Spleen (tissue), 11 donors: ENCODE results near the gene SAYSD1. TPM values are rescaled to one million over a fixed set of nuclear protein-coding genes. Genes with fewer than 3 reads are reported as not detected.

Experiments used
- DNase-seq: peaks from one replicate; pipeline ENCODE4 v3.0.0-alpha.2; 2020
- H3K27ac ChIP-seq, 8 donors: fragments of 200-600 bp; sonication (generic) in 7 of 8; 1 replicate in 4 of 8; 2 replicates in 4 of 8; pipeline versions ENCODE4 v1.5.0 to v1.8.0; 2016 to 2021; ENCODE audit warnings: inconsistent platforms in 4 of 8, mild to moderate bottlenecking in 4 of 8, moderate library complexity in 1 of 8
- H3K27me3 ChIP-seq, 7 donors: fragments of 200-600 bp; sonication (generic) in 6 of 7; replicated peaks in 1 of 7; 1 replicate in 4 of 7; 2 replicates in 3 of 7; pipeline versions ENCODE4 v1.5.0 to v1.8.0; 2016 to 2021; ENCODE audit warnings: inconsistent platforms in 3 of 7, mild to moderate bottlenecking in 1 of 7
- H3K36me3 ChIP-seq, 6 donors: fragments of 200-600 bp; sonication (generic) in 5 of 6; 1 replicate in 4 of 6; 2 replicates in 2 of 6; pipeline versions ENCODE4 v1.5.0 to v1.8.0; 2016 to 2021; ENCODE audit warnings: inconsistent platforms in 2 of 6
- H3K4me1 ChIP-seq, 6 donors: fragments of 200-600 bp; sonication (generic) in 5 of 6; 1 replicate in 3 of 6; 2 replicates in 3 of 6; pipeline versions ENCODE4 v1.5.0 to v1.8.0; 2016 to 2021; ENCODE audit warnings: inconsistent platforms in 3 of 6
- H3K4me3 ChIP-seq, 8 donors: fragments of 200-600 bp; sonication (generic) in 7 of 8; 1 replicate in 4 of 8; 2 replicates in 4 of 8; pipeline versions ENCODE4 v1.5.0 to v1.8.0; 2016 to 2021; ENCODE audit warnings: inconsistent platforms in 4 of 8, mild to moderate bottlenecking in 4 of 8, moderate library complexity in 2 of 8
- H3K9me3 ChIP-seq, 8 donors: fragments of 200-600 bp; sonication (generic) in 7 of 8; 1 replicate in 4 of 8; 2 replicates in 4 of 8; pipeline versions ENCODE4 v1.5.0 to v1.8.0; 2016 to 2021; ENCODE audit warnings: inconsistent platforms in 4 of 8
- POLR2A ChIP-seq, 3 donors: fragments of 450-650 bp; IDR thresholded peaks; one replicate each; pipeline ENCODE4 v1.5.1; 2017; ENCODE audit warnings: antibody characterized with exemption in 3 of 3, mild to moderate bottlenecking in 1 of 3
- POLR2AphosphoS5 ChIP-seq, 3 donors: sonication (generic); formaldehyde crosslinking; IDR thresholded peaks; one replicate each; pipeline ENCODE4 v1.5.1; 2017; ENCODE audit warnings: antibody characterized with exemption in 3 of 3
- WGBS, 5 donors: extraction: QIAGEN DNeasy Blood & Tissue Kit in 3 of 5; methylation state at CpG; one replicate each; pipeline versions ENCODE4 v1.1.5 to v1.1.7; 2013 to 2018; 5-methylcytosine and 5-hydroxymethylcytosine counted together
- intact Hi-C: fragments of 100-400 bp; cut with DNase I; formaldehyde crosslinking; loops from one replicate; pipeline ENCODE4 v1.15.0; 2023; ENCODE audit warnings: low total_unique reads
- polyA plus RNA-seq, 3 donors: library from polyadenylated mRNA; stranded (reverse); fragments of 200-250 nt; gene quantifications; one replicate each; pipeline ENCODE4 v1.2.1, GENCODE V29; 2013
- total RNA-seq, 7 donors: library from RNA; depleted of rRNA in 3 of 7; stranded (reverse); fragments of >200 nt in 3 of 7; fragmentation: NEBNext Ultra II Directional in 4 of 7; extraction: Animal tissue kit (Norgen Biotek cat#: 25700) in 4 of 7; gene quantifications; one replicate each; pipeline versions ENCODE4 v1.1.0 to v1.2.1, GENCODE V29; 2016 to 2021
- TF ChIP-seq, protein P1 (sequence below), 11 experiments: fragments of 200-600 bp in 7 of 11; fragments of 450-650 bp in 4 of 11; sonication (generic) in 4 of 11; IDR thresholded peaks in 8 of 11; conservative IDR thresholded peaks in 3 of 11; 1 replicate in 7 of 11; 2 replicates in 4 of 11; pipeline versions ENCODE4 v1.4.0 to v1.8.0; 2016 to 2021; ENCODE audit warnings: antibody characterized with exemption in 11 of 11, inconsistent platforms in 4 of 11, mild to moderate bottlenecking in 1 of 11
- donor health status: healthy with polysubstance abuse.
- donor health status: DM: no; HTN: no; CAD: no; lungs with moderate emphysema.
- donor health status: DM: no; HTN: no; CAD: no.
- donor health status: Bipolar disorder and iron deficiency.
- donor health status: healthy.
- donor health status: DM: no; HTN: no; CAD: no.
- donor health status: DM: yes; HTN: yes; CAD: no.

SAYSD1 gene
- total and polyA plus RNA-seq, 10 donors = 8.1 to 14.2 (median 13.2) TPM

DNA sequence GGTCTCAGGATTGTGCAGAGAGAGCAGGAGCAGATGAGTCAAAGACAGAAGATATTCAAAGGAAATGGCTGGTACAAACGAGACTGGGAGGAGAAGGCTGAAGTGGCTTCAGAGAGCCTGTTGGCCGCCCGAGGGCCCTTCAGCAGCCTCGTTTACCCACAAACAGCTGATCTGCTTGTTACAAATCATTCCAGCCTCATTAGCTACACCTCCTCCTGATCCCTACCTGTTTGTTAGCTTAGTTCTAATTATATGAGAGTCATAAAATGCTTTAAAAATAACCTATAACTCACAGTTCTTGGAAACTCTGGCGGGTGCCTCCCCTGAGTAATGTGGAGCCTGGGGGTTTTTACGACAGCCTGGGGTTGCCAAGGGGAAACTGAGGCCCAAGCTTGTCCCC lies 53.8 kb downstream of the SAYSD1 start:
- H3K27ac ChIP-seq = no peak overlapping the region
- H3K27me3 ChIP-seq = peaks cover 0 to 60% (median 0%) of the 10 kb centered on the region in 7 donors
- intact Hi-C loops = no loop called here
- H3K9me3 ChIP-seq = no peaks in the 10 kb centered on the region
- DNase-seq = no peak
- WGBS, 5 donors = 50 to 58% (median 53%) methylated on average over 6 of the region's 6 CpGs
- H3K4me3 ChIP-seq = no peak overlapping the region
- H3K36me3 ChIP-seq = no peaks in the 10 kb centered on the region
- TF ChIP-seq POLR2AphosphoS5 (IDR thresholded peaks at IDR 0.05) (no peak), POLR2A (IDR thresholded peaks at IDR 0.05) (no peak)
- TF ChIP-seq, protein P1, sequence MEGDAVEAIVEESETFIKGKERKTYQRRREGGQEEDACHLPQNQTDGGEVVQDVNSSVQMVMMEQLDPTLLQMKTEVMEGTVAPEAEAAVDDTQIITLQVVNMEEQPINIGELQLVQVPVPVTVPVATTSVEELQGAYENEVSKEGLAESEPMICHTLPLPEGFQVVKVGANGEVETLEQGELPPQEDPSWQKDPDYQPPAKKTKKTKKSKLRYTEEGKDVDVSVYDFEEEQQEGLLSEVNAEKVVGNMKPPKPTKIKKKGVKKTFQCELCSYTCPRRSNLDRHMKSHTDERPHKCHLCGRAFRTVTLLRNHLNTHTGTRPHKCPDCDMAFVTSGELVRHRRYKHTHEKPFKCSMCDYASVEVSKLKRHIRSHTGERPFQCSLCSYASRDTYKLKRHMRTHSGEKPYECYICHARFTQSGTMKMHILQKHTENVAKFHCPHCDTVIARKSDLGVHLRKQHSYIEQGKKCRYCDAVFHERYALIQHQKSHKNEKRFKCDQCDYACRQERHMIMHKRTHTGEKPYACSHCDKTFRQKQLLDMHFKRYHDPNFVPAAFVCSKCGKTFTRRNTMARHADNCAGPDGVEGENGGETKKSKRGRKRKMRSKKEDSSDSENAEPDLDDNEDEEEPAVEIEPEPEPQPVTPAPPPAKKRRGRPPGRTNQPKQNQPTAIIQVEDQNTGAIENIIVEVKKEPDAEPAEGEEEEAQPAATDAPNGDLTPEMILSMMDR (IDR thresholded peaks at IDR 0.05 in 8 of 11, conservative IDR thresholded peaks at IDR 0.05 in 3 of 11) = no peak
- H3K4me1 ChIP-seq = no peaks in the 10 kb centered on the region

DNA sequence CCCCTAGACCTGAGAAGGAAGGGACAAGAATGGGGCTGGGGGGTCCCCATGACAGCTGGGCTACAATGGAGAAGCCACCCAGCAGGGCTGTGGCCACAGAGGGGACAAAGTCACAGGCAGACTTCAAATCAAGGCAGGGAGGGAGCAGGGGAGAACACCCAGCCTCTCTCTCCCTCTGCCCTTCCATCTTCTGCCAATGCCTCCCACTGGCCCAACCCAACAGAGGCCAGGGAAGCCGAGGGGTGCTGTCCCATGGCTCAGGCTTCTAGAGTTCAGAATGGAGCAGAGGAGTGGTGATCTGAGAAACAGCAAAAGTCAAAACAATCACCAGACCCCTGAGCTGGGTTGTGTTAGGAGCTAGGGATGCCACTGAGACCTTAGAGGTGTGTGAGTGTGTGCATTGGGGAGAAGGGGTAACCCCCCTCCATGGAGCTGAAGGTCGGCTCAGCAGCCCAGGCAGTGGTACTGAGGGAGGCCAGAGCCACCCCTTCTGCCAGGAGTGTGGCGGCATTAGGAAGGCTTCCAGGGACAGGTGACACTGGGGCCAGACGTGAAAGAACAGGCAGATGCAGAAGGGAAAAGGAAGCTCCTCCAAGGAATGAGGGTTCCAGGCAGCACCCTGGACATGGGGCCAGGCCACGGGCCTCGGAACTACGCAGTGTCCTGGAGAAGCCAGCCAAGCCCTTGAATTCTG lies 54.4 kb downstream of the SAYSD1 start:
- 71 to 87% (median 79%) methylated on average over 7 of the region's 7 CpGs for WGBS, 5 donors
- no peak for TF ChIP-seq POLR2AphosphoS5 (IDR thresholded peaks at IDR 0.05)
- TF ChIP-seq, protein P1 (IDR thresholded peaks at IDR 0.05 in 8 of 11, conservative IDR thresholded peaks at IDR 0.05 in 3 of 11) = no peak

DNA sequence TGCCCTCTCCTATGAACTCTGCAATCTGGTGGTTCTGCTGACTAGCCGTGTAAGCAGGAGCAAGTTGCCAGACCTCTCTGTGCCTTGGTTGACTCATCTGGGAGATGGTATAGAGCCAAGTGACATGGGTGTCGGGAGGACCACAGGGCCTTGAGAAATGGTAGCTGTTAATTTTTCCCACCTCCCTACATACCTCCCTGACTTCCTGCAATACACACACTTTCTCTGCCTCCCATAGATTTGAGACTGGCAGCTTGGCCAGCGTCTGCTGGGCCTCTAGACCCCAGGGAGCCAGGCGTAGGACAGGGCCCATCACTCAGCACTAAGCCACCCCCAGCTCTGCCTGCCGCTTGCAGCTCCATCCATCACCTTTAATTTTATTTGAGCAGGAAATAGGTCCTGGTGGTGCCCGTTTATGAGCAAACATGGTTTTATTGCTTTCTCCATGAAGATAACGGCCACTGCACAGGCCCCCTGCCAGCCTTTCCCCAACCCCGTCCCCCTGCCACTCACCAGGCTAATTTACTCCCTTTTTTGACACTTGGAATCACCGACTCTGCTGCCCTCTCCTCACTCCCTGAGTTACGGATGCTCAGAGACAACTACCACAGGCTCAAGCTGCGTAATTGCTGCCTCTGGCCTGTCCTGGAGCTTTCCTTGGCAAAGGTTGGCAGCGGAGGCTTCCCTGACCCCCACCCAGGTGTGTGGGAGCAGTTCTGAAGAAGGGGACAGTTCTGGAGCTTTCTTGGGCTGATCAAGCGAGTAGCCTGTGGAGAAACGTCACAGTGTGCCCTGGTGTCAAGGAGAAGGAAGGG lies 55.3 kb downstream of the SAYSD1 start:
- Histone ChIP-seq H3K36me3 (no peaks in the 10 kb centered on the region), H3K4me1 (no peaks in the 10 kb centered on the region), H3K9me3 (no peaks in the 10 kb centered on the region), H3K27me3 (peaks cover 0 to 45% (median 0%) of the 10 kb centered on the region in 7 donors), H3K4me3 (no peak overlapping the region), H3K27ac (no peak overlapping the region)
- TF ChIP-seq POLR2AphosphoS5 (IDR thresholded peaks at IDR 0.05) = no peak
- TF ChIP-seq, protein P1 (IDR thresholded peaks at IDR 0.05 in 8 of 11, conservative IDR thresholded peaks at IDR 0.05 in 3 of 11) = no peak
- no peak for TF ChIP-seq POLR2A (IDR thresholded peaks at IDR 0.05)
- WGBS, 5 donors = 63 to 71% (median 66%) methylated on average over 14 of the region's 14 CpGs
- DNase-seq = peak; percentile 30
- intact Hi-C loops = no loop called here

More for the DNA sequence above, 54.4 kb downstream of the SAYSD1 start:
- Histone ChIP-seq H3K27ac (no peak overlapping the region), H3K4me1 (no peaks in the 10 kb centered on the region), H3K27me3 (peaks cover 0 to 54% (median 0%) of the 10 kb centered on the region in 7 donors), H3K9me3 (no peaks in the 10 kb centered on the region), H3K36me3 (no peaks in the 10 kb centered on the region), H3K4me3 (no peak overlapping the region)
- no peak for DNase-seq
- intact Hi-C loops = no loop called here
